Esophagus squamous epithelium (tissue), 5 donors: ENCODE results near the gene OGFRL1. TPM values are rescaled to one million over a fixed set of nuclear protein-coding genes. Genes with fewer than 3 reads are reported as not detected.

Source experiments
- DNase-seq: peaks from one replicate; lab custom pipeline; 2025; lab: John Stamatoyannopoulos, UW
- H3K27ac ChIP-seq, 4 donors: fragments of 200-600 bp; sonication (generic); one replicate each; pipeline ENCODE4 v1.5.1; 2016 to 2019; ENCODE audit warnings: mild to moderate bottlenecking in 1 of 4
- H3K27me3 ChIP-seq, 4 donors: fragments of 200-600 bp; sonication (generic); 1 replicate in 3 of 4; 2 replicates in 1 of 4; pipeline versions ENCODE4 v1.5.1 to v1.6.0; 2017 to 2021; ENCODE audit warnings: antibody characterized with exemption in 1 of 4
- H3K36me3 ChIP-seq, 3 donors: fragments of 200-600 bp; sonication (generic); one replicate each; pipeline ENCODE4 v1.5.1; 2016 to 2019
- H3K4me1 ChIP-seq, 3 donors: fragments of 200-600 bp; sonication (generic); one replicate each; pipeline ENCODE4 v1.5.1; 2017 to 2019
- H3K4me3 ChIP-seq, 4 donors: fragments of 200-600 bp; sonication (generic); 1 replicate in 3 of 4; 2 replicates in 1 of 4; pipeline ENCODE4 v1.5.1; 2016 to 2019; ENCODE audit warnings: mild to moderate bottlenecking in 2 of 4, moderate library complexity in 1 of 4
- H3K9me3 ChIP-seq, 3 donors: fragments of 200-600 bp; sonication (generic); one replicate each; pipeline ENCODE4 v1.5.1; 2016 to 2019
- POLR2A ChIP-seq, 4 donors: fragments of 450-650 bp; IDR thresholded peaks; one replicate each; pipeline ENCODE4 v1.6.1; 2017; ENCODE audit warnings: antibody characterized with exemption in 4 of 4, mild to moderate bottlenecking in 4 of 4, moderate library complexity in 3 of 4
- WGBS, 2 donors: methylation state at CpG; one replicate each; pipeline ENCODE4 v1.1.5; 2018; 5-methylcytosine and 5-hydroxymethylcytosine counted together
- intact Hi-C: fragments of 100-400 bp; cut with DNase I; formaldehyde crosslinking; loops from one replicate; pipeline ENCODE4 v1.15.0; 2022
- total RNA-seq, 4 donors: library from RNA; depleted of rRNA; stranded (reverse); fragments of >200 nt; gene quantifications; one replicate each; pipeline ENCODE4 v1.1.0, GENCODE V29; 2016
- TF ChIP-seq, protein P1 (sequence below), 6 experiments: fragments of 450-650 bp in 4 of 6; fragments of 200-600 bp in 2 of 6; sonication (generic) in 2 of 6; IDR thresholded peaks; one replicate each; pipeline ENCODE4 v1.5.1; 2016 to 2019; ENCODE audit warnings: antibody characterized with exemption in 6 of 6, mild to moderate bottlenecking in 4 of 6, moderate library complexity in 4 of 6
- donor health status: DM: yes; HTN: yes; CAD: no.

The OGFRL1 gene
- total RNA-seq, 4 donors from 2014 or later: 36.7 to 67.9 (median 47.8) TPM

DNA sequence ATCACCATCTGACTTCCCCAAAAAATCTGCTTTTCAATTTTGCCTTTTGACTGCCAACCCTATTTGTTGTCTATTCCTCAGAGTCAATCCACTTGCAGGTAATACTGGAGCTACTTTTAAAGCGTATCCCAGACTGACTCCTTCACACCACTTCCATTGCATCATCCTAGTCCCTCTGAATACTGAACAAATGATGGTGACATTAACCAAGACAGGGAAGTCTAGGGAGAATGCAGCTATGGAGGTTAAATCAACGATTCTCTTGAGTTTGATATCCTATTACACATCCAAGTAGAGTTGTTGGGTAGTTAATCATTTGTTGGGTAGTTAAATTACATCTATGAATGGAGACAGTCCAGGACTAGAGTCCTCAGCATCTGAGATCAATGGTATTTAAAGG, 2.0 kb downstream of the OGFRL1 start:
- WGBS, 2 donors: 68 to 81% methylated on average over 2 of the region's 2 CpGs
- H3K36me3 ChIP-seq: peaks cover 0 to 25% (median 0%) of the 10 kb centered on the region in 3 donors
- H3K9me3 ChIP-seq: no peaks in the 10 kb centered on the region
- TF ChIP-seq POLR2A (IDR thresholded peaks at IDR 0.05): no peak
- TF ChIP-seq, protein P1, sequence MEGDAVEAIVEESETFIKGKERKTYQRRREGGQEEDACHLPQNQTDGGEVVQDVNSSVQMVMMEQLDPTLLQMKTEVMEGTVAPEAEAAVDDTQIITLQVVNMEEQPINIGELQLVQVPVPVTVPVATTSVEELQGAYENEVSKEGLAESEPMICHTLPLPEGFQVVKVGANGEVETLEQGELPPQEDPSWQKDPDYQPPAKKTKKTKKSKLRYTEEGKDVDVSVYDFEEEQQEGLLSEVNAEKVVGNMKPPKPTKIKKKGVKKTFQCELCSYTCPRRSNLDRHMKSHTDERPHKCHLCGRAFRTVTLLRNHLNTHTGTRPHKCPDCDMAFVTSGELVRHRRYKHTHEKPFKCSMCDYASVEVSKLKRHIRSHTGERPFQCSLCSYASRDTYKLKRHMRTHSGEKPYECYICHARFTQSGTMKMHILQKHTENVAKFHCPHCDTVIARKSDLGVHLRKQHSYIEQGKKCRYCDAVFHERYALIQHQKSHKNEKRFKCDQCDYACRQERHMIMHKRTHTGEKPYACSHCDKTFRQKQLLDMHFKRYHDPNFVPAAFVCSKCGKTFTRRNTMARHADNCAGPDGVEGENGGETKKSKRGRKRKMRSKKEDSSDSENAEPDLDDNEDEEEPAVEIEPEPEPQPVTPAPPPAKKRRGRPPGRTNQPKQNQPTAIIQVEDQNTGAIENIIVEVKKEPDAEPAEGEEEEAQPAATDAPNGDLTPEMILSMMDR (IDR thresholded peaks at IDR 0.05): no peak
- no peaks in the 10 kb centered on the region for H3K27me3 ChIP-seq
- peaks cover 14 to 87% (median 32%) of the 10 kb centered on the region in 3 donors for H3K4me1 ChIP-seq
- H3K4me3 ChIP-seq: peak overlapping the region; percentile 61 to 94 (median 82)
- DNase-seq: no peak
- intact Hi-C loops: no loop called here
- peak overlapping the region in 3 of 4 donors; percentile 12 to 98 (median 95) for H3K27ac ChIP-seq

DNA sequence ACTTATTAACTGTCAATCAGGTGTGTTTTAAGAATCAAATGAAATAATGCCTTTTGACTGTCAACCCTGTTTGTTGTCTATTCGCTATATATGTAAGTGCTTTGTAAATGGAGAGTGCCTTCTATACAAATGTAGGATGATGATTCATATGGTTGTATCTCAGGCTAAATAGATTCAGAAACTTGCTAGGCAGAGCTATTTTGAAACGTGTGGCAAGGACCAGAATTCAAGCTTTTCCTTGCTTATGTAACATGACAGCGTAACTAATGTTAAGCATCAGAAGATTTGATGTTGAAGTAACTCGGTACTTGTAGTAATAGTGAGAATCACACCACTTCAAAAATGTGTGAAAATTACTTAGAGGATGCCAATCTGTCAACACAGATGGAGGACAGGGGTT, 3.4 kb downstream of the OGFRL1 start:
- Histone ChIP-seq H3K27me3 (no peaks in the 10 kb centered on the region), H3K4me3 (peak overlapping the region in 3 of 4 donors; percentile 61 to 94 (median 92)), H3K36me3 (peaks cover 0 to 39% (median 0%) of the 10 kb centered on the region in 3 donors), H3K4me1 (peaks cover 14 to 73% (median 32%) of the 10 kb centered on the region in 3 donors), H3K27ac (peak overlapping the region in 3 of 4 donors; percentile 15 to 98 (median 95)), H3K9me3 (no peaks in the 10 kb centered on the region)
- TF ChIP-seq, protein P1 (IDR thresholded peaks at IDR 0.05): no peak
- no peak for TF ChIP-seq POLR2A (IDR thresholded peaks at IDR 0.05)
- intact Hi-C loops: no loop called here
- no peak for DNase-seq
- WGBS, 2 donors: 33 to 38% methylated on average over 4 of the region's 4 CpGs

DNA sequence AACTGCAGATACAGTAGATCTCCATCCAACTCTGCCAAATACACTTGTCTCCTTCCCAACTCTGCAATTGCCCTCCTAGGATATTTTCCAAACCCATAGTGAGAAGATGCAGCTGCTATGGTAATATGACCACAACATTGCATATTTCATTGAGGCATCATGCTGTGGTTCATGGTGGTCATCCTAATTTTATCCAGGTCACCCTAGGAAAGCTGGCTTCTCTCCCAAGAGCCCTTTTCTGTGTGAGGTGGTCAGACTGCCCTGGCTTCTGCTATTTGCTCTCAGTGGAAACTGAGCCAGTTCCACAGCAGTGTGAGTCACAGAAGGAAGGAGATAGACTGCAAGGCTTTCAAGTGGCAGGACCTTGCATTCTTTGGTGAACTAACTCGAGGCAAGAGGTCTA, 5.5 kb downstream of the OGFRL1 start:
- peaks cover 0 to 60% (median 3%) of the 10 kb centered on the region in 3 donors for H3K36me3 ChIP-seq
- H3K4me3 ChIP-seq: no peak overlapping the region
- intact Hi-C loops: no loop called here
- no peak for TF ChIP-seq POLR2A (IDR thresholded peaks at IDR 0.05)
- TF ChIP-seq, protein P1 (IDR thresholded peaks at IDR 0.05): no peak
- H3K9me3 ChIP-seq: no peaks in the 10 kb centered on the region
- peak overlapping the region in 3 of 4 donors; percentile 2 to 29 (median 29) for H3K27ac ChIP-seq
- DNase-seq: no peak
- no peaks in the 10 kb centered on the region for H3K27me3 ChIP-seq
- H3K4me1 ChIP-seq: peaks cover 7 to 63% (median 24%) of the 10 kb centered on the region in 3 donors
- 33 to 38% methylated on average over 1 of the region's 1 CpG for WGBS, 2 donors

DNA sequence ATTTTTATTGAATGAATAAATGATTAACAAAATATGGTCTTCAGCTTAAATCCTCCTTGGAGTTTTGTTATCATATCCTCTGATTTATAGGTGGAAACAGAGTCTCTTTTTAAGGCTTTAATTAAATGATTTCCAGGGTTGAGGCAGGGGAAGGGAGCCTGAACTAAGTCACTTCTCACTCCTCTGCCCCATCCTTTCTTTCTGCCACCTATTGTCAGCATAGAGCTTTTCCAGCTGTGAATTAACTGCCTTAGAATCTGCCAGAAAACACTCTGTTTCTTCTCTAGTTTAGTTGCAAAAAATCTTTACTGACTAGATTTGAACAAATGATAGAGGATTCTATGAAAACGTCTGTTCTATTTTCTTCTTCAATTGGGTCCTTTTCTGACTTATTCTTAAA, 9.8 kb downstream of the OGFRL1 start:
- Histone ChIP-seq H3K27ac (no peak overlapping the region), H3K27me3 (no peaks in the 10 kb centered on the region), H3K4me1 (peaks cover 0 to 35% (median 5%) of the 10 kb centered on the region in 3 donors), H3K4me3 (no peak overlapping the region), H3K9me3 (no peaks in the 10 kb centered on the region), H3K36me3 (peaks cover 3 to 97% (median 7%) of the 10 kb centered on the region in 3 donors)
- intact Hi-C loops: no loop called here
- WGBS, 2 donors: 69 to 77% methylated on average over 1 of the region's 1 CpG
- DNase-seq: no peak
- TF ChIP-seq, protein P1 (IDR thresholded peaks at IDR 0.05): no peak
- no peak for TF ChIP-seq POLR2A (IDR thresholded peaks at IDR 0.05)

DNA sequence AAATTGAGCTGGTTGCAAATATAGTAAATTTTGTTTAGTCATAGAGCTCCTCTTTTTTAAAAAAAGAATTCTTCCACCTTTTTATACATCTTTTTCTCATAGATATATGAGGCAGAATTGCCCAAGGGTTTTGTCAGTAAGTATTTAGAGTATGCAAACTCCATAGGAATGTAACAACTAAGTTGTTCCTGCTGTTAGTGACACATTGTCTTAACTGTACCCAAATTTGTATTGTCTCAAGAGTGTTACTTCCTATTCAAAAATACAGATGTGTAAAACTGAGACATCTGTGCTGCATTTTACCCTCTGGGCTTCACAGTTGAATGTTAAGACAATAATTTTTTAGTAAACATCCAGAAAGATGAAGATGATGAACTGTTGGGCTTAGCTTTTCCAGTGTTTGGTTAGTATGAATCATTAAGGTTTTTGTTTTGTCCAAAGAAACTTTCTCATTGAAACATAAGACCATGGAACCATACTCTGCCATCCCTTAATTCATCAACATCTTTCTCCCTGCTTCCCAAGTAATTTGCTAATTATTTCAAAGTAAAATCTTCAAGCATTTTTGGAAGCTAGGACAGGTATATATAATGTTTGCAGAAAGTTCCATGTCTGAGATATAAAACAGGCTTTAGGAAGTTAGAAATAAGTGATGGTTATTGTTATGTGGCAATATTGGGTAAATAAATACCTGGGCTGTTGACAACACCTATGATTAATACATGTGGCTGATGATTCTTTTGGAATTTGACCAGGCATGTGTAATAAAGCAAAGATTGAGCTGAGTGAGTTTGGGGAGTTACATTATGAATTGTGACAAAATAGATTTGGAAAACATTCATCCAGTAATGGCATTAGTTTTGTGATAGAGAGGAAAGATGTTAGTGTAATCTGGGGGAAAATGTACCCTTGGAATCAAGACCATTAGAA, 11.2 kb downstream of the OGFRL1 start:
- Histone ChIP-seq H3K4me3 (no peak overlapping the region), H3K9me3 (no peaks in the 10 kb centered on the region), H3K36me3 (peaks cover 3 to 97% (median 7%) of the 10 kb centered on the region in 3 donors), H3K27me3 (no peaks in the 10 kb centered on the region), H3K27ac (no peak overlapping the region), H3K4me1 (peaks cover 0 to 21% (median 0%) of the 10 kb centered on the region in 3 donors)
- no peak for DNase-seq
- intact Hi-C loops: no loop called here
- TF ChIP-seq, protein P1 (IDR thresholded peaks at IDR 0.05): no peak
- TF ChIP-seq POLR2A (IDR thresholded peaks at IDR 0.05): no peak
